Measurements from ENCODE around the gene BZW2.

GRCh38 chr7:16661924-16662323, 15.9 kb downstream of the BZW2 start:
- TF ChIP-seq EZH2phosphoT487 (IDR thresholded peaks at IDR 0.05; ENCODE audit: insufficient read depth, low read depth) (no peak), EZH2 (IDR thresholded peaks at IDR 0.05; ENCODE audit: insufficient read depth, poor library complexity, severe bottlenecking) (no peak)
